PC-3 (cell line): ENCODE measurements around the gene MLXIPL. TPM values are rescaled to one million over a fixed set of nuclear protein-coding genes. Genes with fewer than 3 reads are reported as not detected.

Source experiments
- ATAC-seq: fragments of 200-7000 bp; cut with Tn5 transposase; 2 replicates; pipeline ENCODE4 v1.9.1; 2020; ENCODE audit warnings: mild to moderate bottlenecking, moderate library complexity
- BruUV-seq: library from RNA; stranded (reverse); fragments of 400-500 nt; replicated peaks from 2 replicates; lab custom pipeline; 2021; lab: Mats Ljungman, UMichigan
- CTCF ChIA-PET: fragments of 300-600 bp; sonication (Branson Sonifier 250); formaldehyde crosslinking; loops from one replicate; lab custom pipeline; 2022; ENCODE audit warnings: antibody characterized with exemption; lab: Charles Lee
- POLR2A ChIA-PET: fragments of 300-600 bp; sonication (Branson Sonifier 250); formaldehyde crosslinking; loops from one replicate; lab custom pipeline; 2022; ENCODE audit warnings: antibody characterized with exemption; ENCODE audit not compliant: unreplicated experiment; lab: Charles Lee
- DNase-seq: peaks from one replicate; pipeline ENCODE4 v3.0.0-alpha.2; 2015
- H2AFZ ChIP-seq: fragments of 300-600 bp; sonication (generic); 2 replicates; pipeline ENCODE4 v1.6.0; 2016; ENCODE audit warnings: antibody characterized with exemption, low read length
- H3F3A ChIP-seq: fragments of 300-600 bp; sonication (generic); one replicate; pipeline ENCODE4 v1.6.0; 2017; ENCODE audit warnings: antibody characterized with exemption, low read length, control low read depth, mild to moderate bottlenecking; ENCODE audit not compliant: unreplicated experiment
- H3K27ac ChIP-seq: fragments of 300-600 bp; sonication (generic); 2 replicates; pipeline ENCODE4 v1.5.1; 2016; ENCODE audit warnings: mild to moderate bottlenecking, low read length
- H3K27me3 ChIP-seq: fragments of 300-600 bp; sonication (generic); 2 replicates; pipeline ENCODE4 v1.6.1; 2016; ENCODE audit warnings: low read length, mixed read lengths
- H3K36me3 ChIP-seq: fragments of 300-600 bp; sonication (generic); 2 replicates; pipeline ENCODE4 v1.6.1; 2016; ENCODE audit warnings: low read depth, mixed run types, low read length, mixed read lengths
- H3K4me1 ChIP-seq: fragments of 300-600 bp; sonication (generic); 2 replicates; pipeline ENCODE4 v1.5.1; 2016; ENCODE audit warnings: low read length; ENCODE audit not compliant: insufficient read depth
- H3K4me2 ChIP-seq: fragments of 300-600 bp; sonication (generic); 2 replicates; pipeline ENCODE4 v1.6.0; 2016; ENCODE audit warnings: low read length
- H3K4me3 ChIP-seq: fragments of 300-600 bp; sonication (generic); 2 replicates; pipeline ENCODE4 v1.5.1; 2016; ENCODE audit warnings: mild to moderate bottlenecking, low read length, mixed read lengths
- H3K79me2 ChIP-seq: fragments of 300-600 bp; sonication (generic); 2 replicates; pipeline ENCODE4 v1.6.1; 2017; ENCODE audit warnings: low read length, mixed read lengths
- H3K9ac ChIP-seq: fragments of 300-600 bp; sonication (generic); 2 replicates; pipeline ENCODE4 v1.6.0; 2016; ENCODE audit warnings: mild to moderate bottlenecking, low read length
- H3K9me2 ChIP-seq: fragments of 300-600 bp; sonication (generic); replicated peaks from 2 replicates; pipeline ENCODE4 v1.6.1; 2016; ENCODE audit warnings: mixed run types, low read length, mixed read lengths
- H3K9me3 ChIP-seq: fragments of 300-600 bp; sonication (generic); 2 replicates; pipeline ENCODE4 v1.6.1; 2016; ENCODE audit warnings: low read length, mixed read lengths
- H4K20me1 ChIP-seq: fragments of 300-600 bp; sonication (generic); 2 replicates; pipeline ENCODE4 v1.6.1; 2016; ENCODE audit warnings: low read length, mixed read lengths
- EZH2 ChIP-seq: fragments of 300-600 bp; sonication (generic); IDR thresholded peaks from one replicate; pipeline ENCODE4 v1.6.1; 2017; ENCODE audit warnings: antibody characterized with exemption, mild to moderate bottlenecking, low read length; ENCODE audit not compliant: unreplicated experiment
- EZH2phosphoT487 ChIP-seq: fragments of 300-600 bp; sonication (generic); IDR thresholded peaks from 2 replicates; pipeline ENCODE4 v1.6.1; 2018; ENCODE audit warnings: mild to moderate bottlenecking, antibody characterized with exemption, low read length, borderline replicate concordance
- intact Hi-C: fragments of 100-400 bp; cut with micrococcal nuclease; formaldehyde crosslinking; loops from 2 replicates; pipeline ENCODE4 v1.9.0; 2023
- total RNA-seq: library from RNA; depleted of rRNA; stranded (reverse); fragments of >200 nt; gene quantifications from 2 replicates; pipeline ENCODE4 v1.2.3, GENCODE V29; 2014
- TF ChIP-seq, protein P1 (sequence below): fragments of 300-600 bp; sonication (generic); conservative IDR thresholded peaks from 2 replicates; pipeline ENCODE4 v1.5.1; 2017; ENCODE audit warnings: antibody characterized with exemption, low read depth, mild to moderate bottlenecking, low read length

The MLXIPL gene
- total RNA-seq, 1 experiment from 2014 or later: 4.7 TPM

DNA sequence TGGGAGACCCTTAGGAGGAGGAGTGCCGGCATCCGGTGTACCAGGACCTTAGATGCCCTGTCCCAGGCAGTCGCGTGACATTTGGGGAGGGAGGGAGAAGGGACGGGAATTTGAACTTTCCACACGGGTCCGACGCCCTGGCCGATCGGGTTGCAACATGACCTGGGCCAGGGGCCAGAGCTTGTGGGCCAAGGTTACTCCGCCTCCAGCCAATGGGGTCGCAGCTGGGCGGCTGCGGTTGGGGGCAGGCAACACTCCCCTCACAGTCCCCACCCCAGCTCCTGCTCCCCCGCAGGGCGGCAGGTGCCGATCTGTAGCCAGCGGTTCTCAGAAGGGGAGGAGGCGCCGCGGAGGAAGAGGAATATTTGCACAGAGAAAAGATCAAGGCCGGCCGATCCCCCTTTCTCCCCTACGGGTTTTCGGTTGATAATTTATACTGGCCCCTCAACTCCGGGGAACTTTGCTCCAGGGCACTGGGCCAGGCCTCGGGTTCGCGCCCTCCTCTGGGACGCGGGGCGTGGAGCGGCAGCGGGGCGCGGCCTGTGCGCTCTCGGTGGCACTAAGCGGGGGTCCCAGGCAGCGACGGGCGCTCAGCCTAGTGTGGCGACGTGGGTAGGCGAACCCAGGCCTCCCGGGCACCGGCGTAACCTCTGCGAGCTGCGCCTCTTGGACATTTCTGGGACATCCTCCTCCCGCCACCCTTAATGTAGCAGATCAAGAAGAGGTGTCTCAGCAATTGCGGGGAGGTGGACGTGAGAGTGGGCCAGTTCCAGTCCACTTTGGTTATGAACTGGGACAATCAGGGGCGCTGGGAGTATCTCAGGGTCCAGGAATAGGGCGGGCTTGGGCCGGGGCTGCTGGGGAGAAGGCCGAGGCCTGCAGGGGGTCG lies 1.2 kb downstream of the MLXIPL start:
- H3K9me2 ChIP-seq: no peaks in the 10 kb centered on the region
- CTCF ChIA-PET: no interaction called here
- no peaks in the 10 kb centered on the region for H3K36me3 ChIP-seq
- peaks cover 5% of the 10 kb centered on the region; the same call in 1 of the 2 replicates for H3K4me1 ChIP-seq
- ATAC-seq (no peak), DNase-seq (no peak)
- no peaks in the 10 kb centered on the region for H4K20me1 ChIP-seq
- no peaks in the 10 kb centered on the region for H3K9me3 ChIP-seq
- H3K9ac ChIP-seq: no peak overlapping the region
- H3F3A ChIP-seq: no peaks in the 10 kb centered on the region
- POLR2A ChIA-PET: no interaction called here
- intact Hi-C loops: loop anchor here (10.0 kb wide), 1 partner anchor 232 kb away; no protein-coding TSS in a partner anchor
- TF ChIP-seq EZH2 (no peak), EZH2phosphoT487 (no peak)
- TF ChIP-seq, protein P1, sequence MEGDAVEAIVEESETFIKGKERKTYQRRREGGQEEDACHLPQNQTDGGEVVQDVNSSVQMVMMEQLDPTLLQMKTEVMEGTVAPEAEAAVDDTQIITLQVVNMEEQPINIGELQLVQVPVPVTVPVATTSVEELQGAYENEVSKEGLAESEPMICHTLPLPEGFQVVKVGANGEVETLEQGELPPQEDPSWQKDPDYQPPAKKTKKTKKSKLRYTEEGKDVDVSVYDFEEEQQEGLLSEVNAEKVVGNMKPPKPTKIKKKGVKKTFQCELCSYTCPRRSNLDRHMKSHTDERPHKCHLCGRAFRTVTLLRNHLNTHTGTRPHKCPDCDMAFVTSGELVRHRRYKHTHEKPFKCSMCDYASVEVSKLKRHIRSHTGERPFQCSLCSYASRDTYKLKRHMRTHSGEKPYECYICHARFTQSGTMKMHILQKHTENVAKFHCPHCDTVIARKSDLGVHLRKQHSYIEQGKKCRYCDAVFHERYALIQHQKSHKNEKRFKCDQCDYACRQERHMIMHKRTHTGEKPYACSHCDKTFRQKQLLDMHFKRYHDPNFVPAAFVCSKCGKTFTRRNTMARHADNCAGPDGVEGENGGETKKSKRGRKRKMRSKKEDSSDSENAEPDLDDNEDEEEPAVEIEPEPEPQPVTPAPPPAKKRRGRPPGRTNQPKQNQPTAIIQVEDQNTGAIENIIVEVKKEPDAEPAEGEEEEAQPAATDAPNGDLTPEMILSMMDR: no peak
- peaks cover 13% of the 10 kb centered on the region for H3K27me3 ChIP-seq
- peak overlapping the region; percentile 74 for H3K4me3 ChIP-seq
- H3K27ac ChIP-seq: no peak overlapping the region
- peak overlapping the region; percentile 97 for H3K4me2 ChIP-seq
- no peak overlapping the region for H2AFZ ChIP-seq
- H3K79me2 ChIP-seq: no peaks in the 10 kb centered on the region
- BruUV-seq: no TSS peak

DNA sequence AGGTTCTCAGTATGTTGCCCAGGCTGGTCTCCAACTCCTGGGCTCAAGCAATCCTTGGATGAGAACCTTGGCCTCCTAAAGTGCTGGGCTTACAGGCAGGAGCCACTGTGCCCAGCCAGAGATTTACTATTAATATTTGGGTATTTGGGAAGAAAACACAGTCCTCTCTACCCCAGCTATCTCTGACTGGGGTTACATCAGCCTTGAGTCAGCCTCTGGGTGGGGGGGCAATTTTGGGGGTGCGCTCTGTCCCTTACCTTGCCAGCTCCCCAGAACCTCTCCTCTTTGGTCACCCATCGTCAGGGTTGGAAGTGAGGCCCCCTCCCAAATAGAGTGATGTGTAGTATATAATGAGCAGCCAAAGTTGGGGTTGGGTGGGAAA lies 1.8 kb downstream of the MLXIPL start:
- ChIA-PET POLR2A (no interaction called here), CTCF (no interaction called here)
- H3K9me3 ChIP-seq: no peaks in the 10 kb centered on the region
- H3K79me2 ChIP-seq: no peaks in the 10 kb centered on the region
- no peaks in the 10 kb centered on the region for H4K20me1 ChIP-seq
- H3K27me3 ChIP-seq: peaks cover 13% of the 10 kb centered on the region
- TF ChIP-seq EZH2phosphoT487 (no peak), EZH2 (no peak)
- TF ChIP-seq, protein P1: no peak
- H3K36me3 ChIP-seq: no peaks in the 10 kb centered on the region
- H2AFZ ChIP-seq: no peak overlapping the region
- ATAC-seq (no peak), DNase-seq (no peak)
- no TSS peak for BruUV-seq
- no peak overlapping the region for H3K9ac ChIP-seq
- H3K4me2 ChIP-seq: no peak overlapping the region
- H3K4me1 ChIP-seq: peaks cover 5% of the 10 kb centered on the region; the same call in 1 of the 2 replicates
- no peaks in the 10 kb centered on the region for H3F3A ChIP-seq
- no peaks in the 10 kb centered on the region for H3K9me2 ChIP-seq
- intact Hi-C loops: loop anchor here (10.0 kb wide), 1 partner anchor 232 kb away; no protein-coding TSS in a partner anchor
- no peak overlapping the region for H3K27ac ChIP-seq
- no peak overlapping the region for H3K4me3 ChIP-seq
